HCT116 (cell line): ENCODE measurements around the gene ALK. TPM values are rescaled to one million over a fixed set of nuclear protein-coding genes. Genes with fewer than 3 reads are reported as not detected.

Experiments
- ATAC-seq: fragments of 200-7000 bp; cut with Tn5 transposase; 2 replicates; pipeline ENCODE4 v1.9.1; 2020; ENCODE audit warnings: mild to moderate bottlenecking, moderate library complexity
- BruUV-seq: library from RNA; stranded (reverse); fragments of 400-500 nt; replicated peaks from 2 replicates; lab custom pipeline; 2021; lab: Mats Ljungman, UMichigan
- CTCF ChIA-PET: fragments of 300-600 bp; sonication (Branson Sonifier 250); formaldehyde crosslinking; loops from one replicate; lab custom pipeline; 2021; ENCODE audit warnings: antibody characterized with exemption; lab: Charles Lee
- POLR2A ChIA-PET: fragments of 300-600, 350-600 bp; sonication (Branson Sonifier 250); formaldehyde crosslinking; loops from one replicate; lab custom pipeline; 2021; ENCODE audit warnings: antibody characterized with exemption; lab: Charles Lee
- RAD21 ChIA-PET, 2 experiments: fragments of 300-600 bp; sonication (Branson Sonifier 250); formaldehyde crosslinking; loops; one replicate each; lab custom pipeline; 2023; ENCODE audit warnings: low total read pairs in 2 of 2; ENCODE audit not compliant: uncharacterized antibody in 2 of 2, unreplicated experiment in 2 of 2, low non-redundant PET in 1 of 2; lab: Charles Lee
- DNase-seq: peaks from one replicate; pipeline ENCODE4 v3.0.0-alpha.2; 2010; ENCODE audit warnings: low read depth, low spot score
- H2AFZ ChIP-seq: fragments of 200-600 bp; shearing (Covaris generic), sonication (generic); 2 replicates; pipeline ENCODE4 v1.6.1; 2017; ENCODE audit warnings: low read depth, mixed run types, mixed read lengths, antibody characterized with exemption, low read length; ENCODE audit not compliant: poor library complexity, severe bottlenecking
- H3K27ac ChIP-seq: 2 replicates; pipeline ENCODE4 v1.5.1; 2012; ENCODE audit warnings: low read depth, low read length
- H3K27me3 ChIP-seq: fragments of 200-600 bp; sonication (generic); 2 replicates; pipeline ENCODE4 v1.6.1; 2016; ENCODE audit warnings: mixed run types, low read length, mixed read lengths; ENCODE audit not compliant: insufficient read depth
- H3K36me3 ChIP-seq, 2 experiments: fragments of 200-500 bp in 1 of 2; fragments of 200-600 bp in 1 of 2; sonication (Bioruptor generic) in 1 of 2; sonication (generic) in 1 of 2; 2 replicates each; pipeline versions ENCODE4 v1.5.1 to v1.6.1; 2014 to 2016; ENCODE audit warnings: low read length in 2 of 2, inconsistent platforms in 1 of 2, mixed read lengths in 1 of 2, mixed run types in 1 of 2; ENCODE audit not compliant: insufficient read depth in 2 of 2, control insufficient read depth in 1 of 2
- H3K4me1 ChIP-seq, 2 experiments: fragments of 200-600 bp in 1 of 2; sonication (generic) in 1 of 2; 2 replicates each; pipeline versions ENCODE4 v1.5.1 to v1.6.1; 2012 to 2017; ENCODE audit warnings: low read length in 2 of 2, inconsistent platforms in 1 of 2, mild to moderate bottlenecking in 1 of 2, mixed read lengths in 1 of 2, mixed run types in 1 of 2, moderate library complexity in 1 of 2; ENCODE audit not compliant: insufficient read depth in 2 of 2, control insufficient read depth in 1 of 2
- H3K4me2 ChIP-seq: fragments of 200-600 bp; sonication (generic); 2 replicates; pipeline ENCODE4 v1.6.1; 2017; ENCODE audit warnings: mixed run types, low read length, mixed read lengths
- H3K4me3 ChIP-seq, 2 experiments: fragments of 200-600 bp in 1 of 2; sonication (generic) in 1 of 2; replicated peaks in 1 of 2; 2 replicates each; pipeline ENCODE4 v1.5.1; 2011 to 2016; ENCODE audit warnings: low read length in 2 of 2, control low read depth in 1 of 2, low read depth in 1 of 2, mild to moderate bottlenecking in 1 of 2, mixed read lengths in 1 of 2, mixed run types in 1 of 2
- H3K79me2 ChIP-seq: fragments of 200-600 bp; sonication (generic); 2 replicates; pipeline ENCODE4 v1.6.1; 2017; ENCODE audit warnings: mild to moderate bottlenecking, mixed run types, low read length, moderate library complexity, mixed read lengths; ENCODE audit not compliant: insufficient read depth
- H3K9ac ChIP-seq: fragments of 200-600 bp; sonication (generic); 2 replicates; pipeline ENCODE4 v1.6.1; 2016; ENCODE audit warnings: low read length, mixed read lengths
- H3K9me2 ChIP-seq: fragments of 200-600 bp; sonication (generic), shearing (Covaris generic); 2 replicates; pipeline ENCODE4 v1.6.1; 2017; ENCODE audit warnings: mixed run types, mild to moderate bottlenecking, moderate library complexity; ENCODE audit not compliant: insufficient read depth
- H3K9me3 ChIP-seq, 2 experiments: fragments of 200-500 bp in 1 of 2; fragments of 200-600 bp in 1 of 2; sonication (Bioruptor generic) in 1 of 2; sonication (generic) in 1 of 2; 2 replicates each; pipeline ENCODE4 v1.6.1; 2014 to 2017; ENCODE audit warnings: low read length in 2 of 2, mixed read lengths in 2 of 2, inconsistent platforms in 1 of 2, low read depth in 1 of 2, mild to moderate bottlenecking in 1 of 2, mixed run types in 1 of 2, moderate library complexity in 1 of 2; ENCODE audit not compliant: control insufficient read depth in 1 of 2, insufficient read depth in 1 of 2
- H4K20me1 ChIP-seq: fragments of 200-600 bp; sonication (generic), shearing (Covaris generic); 2 replicates; pipeline ENCODE4 v1.6.1; 2017; ENCODE audit warnings: mixed run types, mild to moderate bottlenecking, moderate library complexity; ENCODE audit not compliant: insufficient read depth
- CBX3 ChIP-seq: IDR thresholded peaks from 2 replicates; pipeline ENCODE4 v1.6.1; 2012; ENCODE audit warnings: low read depth
- EGR1 ChIP-seq: IDR thresholded peaks from 2 replicates; pipeline ENCODE4 v1.6.1; 2012; ENCODE audit warnings: low read depth
- EZH2 ChIP-seq: fragments of 200-600 bp; sonication (generic); IDR thresholded peaks from 2 replicates; pipeline ENCODE4 v1.6.1; 2017; ENCODE audit warnings: antibody characterized with exemption, mixed run types
- FOSL1 ChIP-seq: IDR thresholded peaks from 2 replicates; pipeline ENCODE4 v1.6.1; 2012; ENCODE audit warnings: low read depth
- POLR2A ChIP-seq: IDR thresholded peaks from 2 replicates; pipeline ENCODE4 v1.7.0; 2011; ENCODE audit warnings: borderline replicate concordance; ENCODE audit not compliant: insufficient read depth, insufficient read length; ENCODE audit errors: extremely low read depth
- SP1 ChIP-seq: IDR thresholded peaks from 2 replicates; pipeline ENCODE4 v1.6.1; 2012; ENCODE audit warnings: low read depth
- SRF ChIP-seq: IDR thresholded peaks from 2 replicates; pipeline ENCODE4 v1.6.1; 2012; ENCODE audit warnings: low read depth
- TCF7L2 ChIP-seq: IDR thresholded peaks from 2 replicates; pipeline ENCODE4 v1.7.0; 2011; ENCODE audit warnings: borderline replicate concordance, inconsistent platforms; ENCODE audit not compliant: insufficient read depth, insufficient read length; ENCODE audit errors: extremely low read depth
- intact Hi-C: fragments of 100-400 bp; cut with micrococcal nuclease; formaldehyde crosslinking; loops from 2 replicates; pipeline ENCODE4 v1.10.0; 2022
- total RNA-seq: library from RNA; stranded (reverse); gene quantifications from one replicate; pipeline ENCODE4 v1.2.1, GENCODE V29; 2021; ENCODE audit not compliant: unreplicated experiment
- TF ChIP-seq, protein P1 (sequence below): IDR thresholded peaks from 2 replicates; pipeline ENCODE4 v1.6.1; 2012; ENCODE audit warnings: low read depth

ALK gene
- total RNA-seq, 1 experiment from 2014 or later: not detected

DNA sequence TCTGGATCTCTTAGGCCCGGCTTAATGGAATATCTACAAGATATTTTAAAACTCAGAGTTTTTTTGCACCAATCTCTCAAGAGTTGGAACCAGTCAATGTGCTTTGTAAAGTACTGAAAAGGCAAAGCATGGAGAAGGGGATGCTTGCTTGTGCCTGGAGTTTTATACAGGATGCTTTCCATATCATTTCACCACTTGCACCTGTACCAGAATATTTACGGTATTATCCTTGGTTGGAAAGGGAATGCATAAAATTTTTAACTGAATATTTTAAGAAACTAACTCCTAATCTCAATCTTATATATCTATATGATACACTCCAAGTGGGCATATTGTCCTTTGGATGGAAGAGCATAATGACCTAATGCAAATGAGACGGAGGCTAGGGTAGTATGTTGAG, 487.5 kb downstream of the ALK start:
- no TSS peak for BruUV-seq
- no peak for DNase-seq

GRCh38 chr2:29433128-29433527, 488.3 kb downstream of the ALK start:
- POLR2A ChIA-PET: no interaction called here
- no peak for ATAC-seq
- Histone ChIP-seq H3K79me2 (no peaks in the 10 kb centered on the region), H3K4me2 (no peak overlapping the region), H3K36me3 (no peaks in the 10 kb centered on the region), H3K27me3 (peaks cover 33% of the 10 kb centered on the region), H4K20me1 (no peaks in the 10 kb centered on the region), H3K9me3 (no peaks in the 10 kb centered on the region), H3K9ac (no peak overlapping the region), H3K9me2 (no peaks in the 10 kb centered on the region), H3K27ac (no peak overlapping the region), H3K4me3 (no peak overlapping the region), H3K4me1 (no peaks in the 10 kb centered on the region), H2AFZ (no peak overlapping the region)
- RAD21 ChIA-PET: no interaction called here
- intact Hi-C loops: no loop called here
- BruUV-seq: no TSS peak
- CTCF ChIA-PET: no interaction called here
- TF ChIP-seq CBX3: no peak
- no peak for TF ChIP-seq POLR2A
- TF ChIP-seq EGR1: no peak
- no peak for DNase-seq

More for the DNA sequence above, 487.5 kb downstream of the ALK start:
- no peaks in the 10 kb centered on the region for H3K9me2 ChIP-seq
- ATAC-seq: no peak
- H3K79me2 ChIP-seq: no peaks in the 10 kb centered on the region
- intact Hi-C loops: no loop called here
- H3K36me3 ChIP-seq: no peaks in the 10 kb centered on the region
- H3K27me3 ChIP-seq: peaks cover 37% of the 10 kb centered on the region
- H3K4me1 ChIP-seq: no peaks in the 10 kb centered on the region
- no peaks in the 10 kb centered on the region for H4K20me1 ChIP-seq
- no peaks in the 10 kb centered on the region for H3K9me3 ChIP-seq
- POLR2A ChIA-PET: no interaction called here
- H3K27ac ChIP-seq: no peak overlapping the region
- no peak overlapping the region for H2AFZ ChIP-seq
- no peak overlapping the region for H3K4me2 ChIP-seq
- no peak overlapping the region for H3K4me3 ChIP-seq
- RAD21 ChIA-PET: no interaction called here
- no peak overlapping the region for H3K9ac ChIP-seq
- TF ChIP-seq, protein P1, sequence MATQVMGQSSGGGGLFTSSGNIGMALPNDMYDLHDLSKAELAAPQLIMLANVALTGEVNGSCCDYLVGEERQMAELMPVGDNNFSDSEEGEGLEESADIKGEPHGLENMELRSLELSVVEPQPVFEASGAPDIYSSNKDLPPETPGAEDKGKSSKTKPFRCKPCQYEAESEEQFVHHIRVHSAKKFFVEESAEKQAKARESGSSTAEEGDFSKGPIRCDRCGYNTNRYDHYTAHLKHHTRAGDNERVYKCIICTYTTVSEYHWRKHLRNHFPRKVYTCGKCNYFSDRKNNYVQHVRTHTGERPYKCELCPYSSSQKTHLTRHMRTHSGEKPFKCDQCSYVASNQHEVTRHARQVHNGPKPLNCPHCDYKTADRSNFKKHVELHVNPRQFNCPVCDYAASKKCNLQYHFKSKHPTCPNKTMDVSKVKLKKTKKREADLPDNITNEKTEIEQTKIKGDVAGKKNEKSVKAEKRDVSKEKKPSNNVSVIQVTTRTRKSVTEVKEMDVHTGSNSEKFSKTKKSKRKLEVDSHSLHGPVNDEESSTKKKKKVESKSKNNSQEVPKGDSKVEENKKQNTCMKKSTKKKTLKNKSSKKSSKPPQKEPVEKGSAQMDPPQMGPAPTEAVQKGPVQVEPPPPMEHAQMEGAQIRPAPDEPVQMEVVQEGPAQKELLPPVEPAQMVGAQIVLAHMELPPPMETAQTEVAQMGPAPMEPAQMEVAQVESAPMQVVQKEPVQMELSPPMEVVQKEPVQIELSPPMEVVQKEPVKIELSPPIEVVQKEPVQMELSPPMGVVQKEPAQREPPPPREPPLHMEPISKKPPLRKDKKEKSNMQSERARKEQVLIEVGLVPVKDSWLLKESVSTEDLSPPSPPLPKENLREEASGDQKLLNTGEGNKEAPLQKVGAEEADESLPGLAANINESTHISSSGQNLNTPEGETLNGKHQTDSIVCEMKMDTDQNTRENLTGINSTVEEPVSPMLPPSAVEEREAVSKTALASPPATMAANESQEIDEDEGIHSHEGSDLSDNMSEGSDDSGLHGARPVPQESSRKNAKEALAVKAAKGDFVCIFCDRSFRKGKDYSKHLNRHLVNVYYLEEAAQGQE: no peak
- no peak for TF ChIP-seq SP1
- no peak for TF ChIP-seq FOSL1
- TF ChIP-seq SRF: no peak
- no peak for TF ChIP-seq TCF7L2
- TF ChIP-seq EZH2: no peak
- CTCF ChIA-PET: no interaction called here
